Measurements from ENCODE around the gene UNK. TPM values are rescaled to one million over a fixed set of nuclear protein-coding genes. Genes with fewer than 3 reads are reported as not detected.

Gene UNK
- total RNA-seq, 2 experiments from 2014 or later = 33.7 to 36.1 TPM

DNA sequence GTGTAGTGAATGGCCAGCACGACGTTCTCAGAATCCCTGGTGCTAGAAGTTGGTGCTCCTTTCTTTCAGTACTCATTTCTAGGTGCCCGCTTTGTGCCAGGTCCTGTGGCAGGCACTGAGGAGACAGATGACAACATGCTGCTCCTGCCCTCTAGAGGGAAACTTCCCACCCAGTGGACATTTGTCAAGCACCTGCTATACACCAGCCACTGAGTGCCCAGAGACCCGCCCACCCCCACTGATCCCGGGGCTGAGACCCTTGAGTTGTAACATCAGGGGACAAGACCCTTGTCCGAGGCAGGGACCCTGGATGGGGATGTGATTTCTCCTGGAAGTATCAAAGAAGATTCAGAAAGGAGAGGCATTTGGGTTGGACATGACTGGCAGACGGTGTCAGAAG is 34.5 kb downstream of the UNK start:
- peaks cover 79% of the 10 kb centered on the region for H3K36me3 ChIP-seq (ENCODE audit: insufficient read depth, low read length)
- H3K27me3 Mint-ChIP-seq = no peaks in the 10 kb centered on the region
- H3K27ac ChIP-seq (ENCODE audit: low read depth in 1 of 2, low read length in 2 of 2) = no peak overlapping the region
- no peaks in the 10 kb centered on the region for H3K9me3 Mint-ChIP-seq
- ChIA-PET CTCF (no interaction called here), POLR2A (no interaction called here)
- H3K4me1 Mint-ChIP-seq (ENCODE audit: low read depth) = peaks cover 17% of the 10 kb centered on the region
- H3K9me3 ChIP-seq (ENCODE audit: control insufficient read depth in 1 of 2, insufficient read depth in 1 of 2, low read length in 2 of 2) = no peaks in the 10 kb centered on the region
- no peak for ATAC-seq (ENCODE audit: poor library complexity)
- no peak for TF ChIP-seq CTCF (IDR thresholded peaks at IDR 0.05)
- H3K4me3 ChIP-seq (ENCODE audit: low read length) = no peak overlapping the region
- H3K4me3 Mint-ChIP-seq = no peak overlapping the region
- intact Hi-C loops (cut with DNase I, micrococcal nuclease) = no loop called here
- H3K4me1 ChIP-seq (ENCODE audit: insufficient read depth, low read length) = peaks cover 23% of the 10 kb centered on the region
- H3K36me3 Mint-ChIP-seq (ENCODE audit: low read depth) = peaks cover 73% of the 10 kb centered on the region
- DNase-seq = no peak
- peak overlapping the region; percentile 50 for H3K27ac Mint-ChIP-seq
- no peaks in the 10 kb centered on the region for H3K27me3 ChIP-seq (ENCODE audit: control insufficient read depth in 1 of 2, insufficient read depth in 2 of 2, low read length in 2 of 2)

- CTCF ChIA-PET = no interaction called here
- Mint-ChIP-seq H3K9me3 (no peaks in the 10 kb centered on the region), H3K4me3 (no peak overlapping the region), H3K27ac (no peak overlapping the region), H3K4me1 (ENCODE audit: low read depth) (peaks cover 17% of the 10 kb centered on the region), H3K27me3 (no peaks in the 10 kb centered on the region), H3K36me3 (ENCODE audit: low read depth) (peaks cover 68% of the 10 kb centered on the region)
- H3K27me3 ChIP-seq (ENCODE audit: control insufficient read depth in 1 of 2, insufficient read depth in 2 of 2, low read length in 2 of 2) = no peaks in the 10 kb centered on the region
- TF ChIP-seq CTCF (IDR thresholded peaks at IDR 0.05) = no peak
- H3K4me3 ChIP-seq (ENCODE audit: low read length) = no peak overlapping the region
- no peak overlapping the region for H3K27ac ChIP-seq (ENCODE audit: low read depth in 1 of 2, low read length in 2 of 2)
- POLR2A ChIA-PET = interaction anchor here (1.0 kb wide), 1 partner anchor 40 kb away, joined by 4 read pairs; no protein-coding TSS in a partner anchor
- peaks cover 77% of the 10 kb centered on the region for H3K36me3 ChIP-seq (ENCODE audit: insufficient read depth, low read length)
- intact Hi-C loops (cut with DNase I, micrococcal nuclease) = no loop called here
- H3K9me3 ChIP-seq (ENCODE audit: control insufficient read depth in 1 of 2, insufficient read depth in 1 of 2, low read length in 2 of 2) = no peaks in the 10 kb centered on the region
- DNase-seq = peak in 1 of 14 experiments; percentile 21
- peaks cover 23% of the 10 kb centered on the region for H3K4me1 ChIP-seq (ENCODE audit: insufficient read depth, low read length)
- no peak for ATAC-seq (ENCODE audit: poor library complexity)
Measured at GRCh38 chr17:75819678-75820077, 35.1 kb downstream of the UNK start.

DNA sequence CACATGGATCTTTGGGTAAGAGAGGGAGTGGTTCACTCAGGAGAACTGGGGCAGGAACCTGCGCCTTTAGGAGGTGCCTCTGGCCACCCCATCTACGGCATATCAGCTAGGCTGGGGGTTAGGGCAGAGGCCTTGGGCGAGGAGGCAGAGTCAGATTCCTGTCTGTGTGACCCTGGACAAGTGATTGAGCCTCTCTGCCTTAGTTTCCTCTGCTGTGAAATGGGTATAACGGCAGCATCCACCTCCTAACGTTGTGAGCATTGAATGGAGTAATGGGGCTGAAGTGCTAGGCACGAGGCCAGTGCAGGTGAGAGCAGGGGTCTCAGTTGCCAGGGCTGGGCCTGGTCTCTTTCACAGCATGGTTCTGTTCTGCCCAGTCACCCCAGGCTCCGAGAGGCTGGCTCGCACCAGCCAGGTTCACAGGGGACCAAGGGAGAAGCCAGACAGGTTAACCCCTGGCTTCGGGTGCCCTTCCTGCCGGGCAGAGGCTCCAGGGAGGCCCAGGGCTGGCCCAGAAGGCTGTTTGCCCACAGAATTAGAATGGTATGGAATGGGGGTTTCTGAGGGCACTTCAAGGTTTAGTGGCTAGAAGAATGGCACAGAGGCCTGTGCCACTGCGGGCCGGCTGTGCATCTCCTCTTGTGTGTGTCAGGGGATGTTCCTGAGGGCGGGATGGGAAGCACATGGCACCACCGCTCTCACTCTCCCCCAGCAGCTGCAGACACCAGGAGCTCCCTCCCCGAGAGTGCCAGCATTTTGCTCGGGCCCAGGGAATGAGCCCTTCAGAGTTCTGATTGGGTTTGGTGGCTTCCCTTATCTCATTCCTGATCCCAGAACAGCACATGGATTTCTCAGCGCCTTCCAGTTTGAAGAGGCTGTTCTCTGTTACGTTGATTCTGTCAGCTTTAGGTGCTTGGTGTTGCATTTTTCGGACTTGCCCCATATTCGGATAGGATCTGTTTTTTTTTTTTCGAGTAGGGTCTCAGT is 35.8 kb downstream of the UNK start:
- no peak overlapping the region for H3K4me3 Mint-ChIP-seq
- no peaks in the 10 kb centered on the region for H3K27me3 ChIP-seq (ENCODE audit: control insufficient read depth in 1 of 2, insufficient read depth in 2 of 2, low read length in 2 of 2)
- no peaks in the 10 kb centered on the region for H3K9me3 Mint-ChIP-seq
- ChIA-PET CTCF (interaction anchor here (0.6 kb wide), 1 partner anchor 41 kb away, joined by 3 read pairs; no protein-coding TSS in a partner anchor), POLR2A (interaction anchor here (1.0 to 4.0 kb wide), 3 partner anchors 36 to 40 kb away, joined by 4 to 25 read pairs (median 7); partner anchors contain the start of gene UNK)
- no peak for TF ChIP-seq CTCF (IDR thresholded peaks at IDR 0.05)
- intact Hi-C loops (cut with DNase I, micrococcal nuclease) = no loop called here
- peaks cover 23% of the 10 kb centered on the region for H3K4me1 ChIP-seq (ENCODE audit: insufficient read depth, low read length)
- no peak for DNase-seq
- H3K27ac ChIP-seq (ENCODE audit: low read depth in 1 of 2, low read length in 2 of 2) = no peak overlapping the region
- H3K36me3 Mint-ChIP-seq (ENCODE audit: low read depth) = peaks cover 61% of the 10 kb centered on the region
- H3K36me3 ChIP-seq (ENCODE audit: insufficient read depth, low read length) = peaks cover 75% of the 10 kb centered on the region
- no peaks in the 10 kb centered on the region for H3K27me3 Mint-ChIP-seq
- no peak overlapping the region for H3K27ac Mint-ChIP-seq
- no peak overlapping the region for H3K4me3 ChIP-seq (ENCODE audit: low read length)
- no peaks in the 10 kb centered on the region for H3K9me3 ChIP-seq (ENCODE audit: control insufficient read depth in 1 of 2, insufficient read depth in 1 of 2, low read length in 2 of 2)
- no peak for ATAC-seq (ENCODE audit: poor library complexity)
- H3K4me1 Mint-ChIP-seq (ENCODE audit: low read depth) = peaks cover 17% of the 10 kb centered on the region

Data from CD4-positive, alpha-beta T cell (primary cell).